HG03097 (cell line): ENCODE results near the gene C3orf18.
A peak's percentile ranks its signal among the peaks of the same experiment; 100 is the strongest.

ENCODE experiments used
- ATAC-seq: cut with Tn5 transposase; IDR thresholded peaks from one replicate; pipeline ENCODE4 v1.9.1; 2021; ENCODE audit not compliant: unreplicated experiment, low FRiP score

Gene C3orf18

GRCh38 chr3:50581459-50581842, 13.9 kb upstream of the C3orf18 start:
- no peak for ATAC-seq

- no peak for ATAC-seq
Observed at GRCh38 chr3:50580683-50581458, 13.3 kb upstream of the C3orf18 start.

GRCh38 chr3:50577348-50577747, 9.8 kb upstream of the C3orf18 start:
- no peak for ATAC-seq

GRCh38 chr3:50575372-50575771, 7.8 kb upstream of the C3orf18 start:
- no peak for ATAC-seq

GRCh38 chr3:50574444-50574831, 6.9 kb upstream of the C3orf18 start:
- no peak for ATAC-seq

GRCh38 chr3:50573566-50574443, 6.3 kb upstream of the C3orf18 start:
- ATAC-seq = no peak

GRCh38 chr3:50572801-50573371, 5.3 kb upstream of the C3orf18 start:
- no peak for ATAC-seq

- ATAC-seq = no peak
Observed at GRCh38 chr3:50572158-50572557, 4.6 kb upstream of the C3orf18 start.

GRCh38 chr3:50571486-50571885, 3.9 kb upstream of the C3orf18 start:
- ATAC-seq = no peak

GRCh38 chr3:50570508-50571279, 3.1 kb upstream of the C3orf18 start:
- ATAC-seq = no peak

GRCh38 chr3:50568947-50569749, 1.6 kb upstream of the C3orf18 start, which contains the start of gene HEMK1:
TSS of gene HEMK1 (plus strand) at chr3:50569522. CDS start at chr3:50571105, 1,583 bp downstream.
- peak; percentile 61 for ATAC-seq

GRCh38 chr3:50567011-50567385, 549 bp downstream of the C3orf18 start:
- no peak for ATAC-seq

GRCh38 chr3:50564321-50564720, 3.2 kb downstream of the C3orf18 start:
- ATAC-seq = no peak

GRCh38 chr3:50563867-50564266, 3.7 kb downstream of the C3orf18 start:
- no peak for ATAC-seq

GRCh38 chr3:50562861-50563260, 4.7 kb downstream of the C3orf18 start:
- no peak for ATAC-seq

- no peak for ATAC-seq
Observed at GRCh38 chr3:50559702-50560101, 7.8 kb downstream of the C3orf18 start.

- ATAC-seq = no peak
Observed at GRCh38 chr3:50557915-50558314, 9.6 kb downstream of the C3orf18 start.

GRCh38 chr3:50557106-50557505, 10.4 kb downstream of the C3orf18 start:
- no peak for ATAC-seq

- ATAC-seq = no peak
Observed at GRCh38 chr3:50554553-50554952, 13.0 kb downstream of the C3orf18 start.

GRCh38 chr3:50552598-50552997, 14.9 kb downstream of the C3orf18 start:
- no peak for ATAC-seq
